A673 (cell line): ENCODE results near the gene RAP1GAP2.

Experiments used
- CTCF ChIP-seq: fragments of 300-800, 200-600 bp; sonication (generic); conservative IDR thresholded peaks from 2 replicates; pipeline ENCODE4 v1.5.1; 2017; ENCODE audit warnings: low read depth, mild to moderate bottlenecking, antibody characterized with exemption, low read length, moderate library complexity, mixed read lengths
- EZH2 ChIP-seq: fragments of 200-600 bp; sonication (generic); IDR thresholded peaks from 2 replicates; pipeline ENCODE4 v1.6.1; 2017; ENCODE audit warnings: borderline replicate concordance, low read depth, mild to moderate bottlenecking, mixed read lengths, antibody characterized with exemption, low read length; ENCODE audit not compliant: poor library complexity, severe bottlenecking

- TF ChIP-seq CTCF (no peak), EZH2 (no peak)
Observed at GRCh38 chr17:3027786-3028532, 231.7 kb downstream of the RAP1GAP2 start.
